ENCODE results near the gene COL19A1. TPM values are rescaled to one million over a fixed set of nuclear protein-coding genes. Genes with fewer than 3 reads are reported as not detected.
A peak's percentile ranks its signal among the peaks of the same experiment; 100 is the strongest.
"Not testable (repeated sequence)": the region's sequence is repeated elsewhere in the genome, so short reads cannot be mapped to it uniquely, and the experiment has no call there.

The COL19A1 gene
- total RNA-seq, result 9.1 TPM

DNA sequence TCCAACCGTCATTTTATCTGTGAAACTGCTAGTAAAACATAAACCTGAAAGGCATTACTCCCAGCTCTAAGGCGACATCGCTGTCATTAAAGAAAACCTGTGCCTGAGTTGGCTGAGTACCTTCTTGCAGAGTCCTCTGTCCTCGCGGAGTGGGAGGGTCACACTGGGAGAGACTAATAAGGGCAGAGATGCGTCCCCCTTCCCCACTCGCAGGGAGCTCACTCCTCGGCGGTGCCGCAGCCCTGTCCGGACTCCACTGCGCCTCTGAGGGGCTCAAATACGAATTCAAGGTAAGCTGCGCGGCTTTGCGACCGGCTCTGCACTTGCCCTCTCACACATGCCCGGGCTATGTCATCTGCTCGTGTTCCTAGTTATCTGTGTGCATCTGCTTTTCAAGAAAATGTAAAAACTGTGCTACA, at the start of gene COL19A1:
Gene COL19A1 (plus strand): TSS at position 206 of the 419 bp plus-strand sequence. CDS start 13,012 bp downstream, outside the sequence.
- Histone ChIP-seq H3K4me1 (ENCODE audit: insufficient read depth, low read length) (peaks cover 3% of the 10 kb centered on the region), H3K4me3 (ENCODE audit: low read length) (peak within 1 kb of the TSS; percentile 21), H3K27me3 (ENCODE audit: insufficient read depth, low read length) (peaks cover 55% of the 10 kb centered on the region), H3K9me3 (ENCODE audit: low read depth, low read length) (no peaks in the 10 kb centered on the region)

DNA sequence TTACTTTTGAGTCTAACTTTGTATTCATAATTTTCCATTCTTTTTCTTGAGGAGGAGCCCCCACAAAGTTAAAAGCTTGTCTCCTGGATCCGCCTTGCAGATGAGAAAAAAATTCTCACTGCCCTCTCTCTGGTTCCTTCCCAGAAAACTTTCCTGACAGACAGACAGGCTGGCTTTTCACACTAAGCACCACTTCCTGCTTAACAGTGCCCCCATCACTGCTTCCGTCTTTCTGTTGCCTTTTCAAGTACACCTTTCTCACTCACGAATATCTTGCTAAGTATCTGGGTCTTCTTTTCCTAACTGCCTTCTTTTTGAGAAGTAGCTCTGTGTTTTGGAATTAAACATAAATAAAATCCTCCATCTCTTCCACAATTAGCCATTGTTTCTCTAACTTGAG, 49.8 kb upstream of the COL19A1 start:
- Histone ChIP-seq H3K4me1 (ENCODE audit: insufficient read depth, low read length) (peaks cover 39% of the 10 kb centered on the region), H3K4me3 (ENCODE audit: low read length) (no peak overlapping the region), H3K9me3 (ENCODE audit: low read depth, low read length) (no peaks in the 10 kb centered on the region), H3K27me3 (ENCODE audit: insufficient read depth, low read length) (no peaks in the 10 kb centered on the region)

DNA sequence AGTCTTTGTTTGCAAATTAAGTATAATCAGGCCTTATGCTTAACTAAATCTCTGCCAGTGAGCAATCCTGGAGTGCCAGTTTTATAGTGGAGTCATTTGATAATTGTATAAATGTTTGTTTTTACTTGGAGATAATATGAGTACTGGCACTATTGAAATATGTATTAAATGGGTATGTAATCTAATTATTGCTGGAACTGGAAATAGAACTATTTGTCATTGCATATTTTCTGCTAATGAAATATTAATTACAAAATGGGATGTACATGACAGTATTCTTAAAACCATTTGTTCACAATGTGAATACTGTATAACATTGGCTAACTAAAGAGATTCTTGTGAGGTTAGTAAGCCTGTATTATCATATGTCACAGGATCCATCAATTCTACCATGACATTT, 49.0 kb upstream of the COL19A1 start:
- H3K27me3 ChIP-seq (ENCODE audit: insufficient read depth, low read length), result no peaks in the 10 kb centered on the region
- no peak overlapping the region for H3K4me3 ChIP-seq (ENCODE audit: low read length)
- peaks cover 33% of the 10 kb centered on the region for H3K4me1 ChIP-seq (ENCODE audit: insufficient read depth, low read length)
- H3K9me3 ChIP-seq (ENCODE audit: low read depth, low read length), result no peaks in the 10 kb centered on the region

DNA sequence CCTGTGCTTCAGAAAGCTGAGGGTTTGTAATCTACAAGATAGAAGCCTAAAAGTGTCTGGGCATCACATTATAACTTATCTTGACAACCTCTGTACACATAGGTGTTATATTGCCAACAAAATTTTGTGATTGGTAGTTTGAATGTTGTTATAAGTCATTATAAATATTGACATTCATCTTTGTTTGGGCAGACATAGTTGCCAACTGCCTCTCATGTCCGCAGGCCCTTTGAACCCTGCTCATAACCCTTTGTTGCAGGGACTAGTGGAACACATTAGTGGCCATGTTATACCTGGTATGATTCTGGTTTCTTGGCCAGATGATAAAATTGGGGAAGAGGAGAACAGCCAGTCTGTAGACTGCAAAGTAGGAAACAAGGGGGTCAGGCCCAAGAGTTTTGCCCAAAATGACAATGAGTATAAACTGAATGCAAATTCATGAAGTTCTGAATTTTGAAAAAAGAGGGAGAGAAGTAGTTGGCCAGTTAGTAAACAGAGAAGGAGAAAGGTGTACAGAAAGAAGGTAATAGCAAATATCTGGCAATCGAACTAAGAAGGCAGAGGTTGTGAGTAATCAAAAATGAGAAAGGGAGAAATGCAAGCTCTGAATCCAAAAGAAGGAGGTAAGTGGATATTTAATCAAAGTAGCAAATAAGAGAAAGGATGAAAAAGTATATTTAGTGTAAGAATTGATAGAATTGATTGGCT, 48.0 kb upstream of the COL19A1 start:
- Histone ChIP-seq H3K27me3 (ENCODE audit: insufficient read depth, low read length) (no peaks in the 10 kb centered on the region), H3K9me3 (ENCODE audit: low read depth, low read length) (no peaks in the 10 kb centered on the region), H3K4me1 (ENCODE audit: insufficient read depth, low read length) (peaks cover 23% of the 10 kb centered on the region), H3K4me3 (ENCODE audit: low read length) (no peak overlapping the region)

DNA sequence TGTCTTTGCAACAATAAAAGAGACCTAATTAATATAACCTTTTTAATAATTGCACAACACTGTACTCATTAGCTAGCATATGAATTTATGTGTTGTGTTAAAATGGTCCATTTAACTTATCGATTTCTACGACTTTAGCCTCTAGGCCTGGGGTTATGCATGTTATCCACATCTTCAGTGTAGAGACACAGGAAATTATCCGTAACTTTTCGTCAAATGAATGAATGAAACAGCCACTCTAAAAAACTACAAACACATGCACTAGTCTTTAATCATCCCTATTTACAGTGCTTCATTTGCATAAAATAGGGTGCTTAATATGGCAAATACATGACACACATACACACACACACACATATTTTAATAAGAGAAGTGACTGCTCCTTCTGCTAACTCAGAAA, 47.2 kb upstream of the COL19A1 start:
- no peaks in the 10 kb centered on the region for H3K27me3 ChIP-seq (ENCODE audit: insufficient read depth, low read length)
- peaks cover 17% of the 10 kb centered on the region for H3K4me1 ChIP-seq (ENCODE audit: insufficient read depth, low read length)
- H3K9me3 ChIP-seq (ENCODE audit: low read depth, low read length), result no peaks in the 10 kb centered on the region
- no peak overlapping the region for H3K4me3 ChIP-seq (ENCODE audit: low read length)

DNA sequence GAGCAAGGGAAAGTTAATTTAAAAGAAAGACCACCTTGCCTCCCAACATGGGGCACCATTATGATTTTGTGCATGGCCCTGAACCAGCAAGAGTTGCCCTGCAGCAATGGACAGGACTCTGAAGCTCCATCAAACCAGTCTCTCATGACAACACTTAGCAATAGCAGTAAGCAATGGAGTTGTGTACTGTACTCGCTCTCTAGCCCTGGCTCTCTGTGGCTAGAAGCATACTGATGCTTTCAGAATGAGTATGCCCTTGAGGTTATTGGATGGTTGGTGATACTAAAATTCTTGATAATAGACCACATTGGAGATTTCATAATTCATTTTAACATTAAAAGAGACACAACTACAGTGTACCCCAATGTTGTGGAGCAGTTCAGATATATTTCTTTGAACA, 46.3 kb upstream of the COL19A1 start:
- no peaks in the 10 kb centered on the region for H3K9me3 ChIP-seq (ENCODE audit: low read depth, low read length)
- H3K27me3 ChIP-seq (ENCODE audit: insufficient read depth, low read length), result no peaks in the 10 kb centered on the region
- peaks cover 12% of the 10 kb centered on the region for H3K4me1 ChIP-seq (ENCODE audit: insufficient read depth, low read length)
- no peak overlapping the region for H3K4me3 ChIP-seq (ENCODE audit: low read length)

DNA sequence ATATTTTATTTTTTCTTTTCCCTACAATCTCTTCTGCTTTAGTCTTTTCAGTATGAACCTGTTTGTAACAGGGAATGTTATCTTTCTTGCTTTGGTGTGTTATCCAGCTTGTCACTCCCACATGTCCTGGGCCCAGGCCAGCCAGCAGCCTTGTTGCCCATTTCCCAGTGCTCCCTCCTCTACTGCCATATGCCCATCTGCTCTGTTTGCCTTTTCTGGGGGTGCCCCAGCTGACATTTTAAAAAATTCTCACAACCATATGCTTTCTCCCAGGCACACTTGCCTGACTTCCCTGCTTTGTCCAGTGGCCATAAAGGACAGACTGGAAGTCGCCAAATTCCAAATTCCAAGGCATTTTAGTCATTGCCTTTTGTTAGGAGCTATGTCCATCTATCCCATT, 45.9 kb upstream of the COL19A1 start:
- Histone ChIP-seq H3K9me3 (ENCODE audit: low read depth, low read length) (no peaks in the 10 kb centered on the region), H3K4me1 (ENCODE audit: insufficient read depth, low read length) (peaks cover 11% of the 10 kb centered on the region), H3K4me3 (ENCODE audit: low read length) (no peak overlapping the region), H3K27me3 (ENCODE audit: insufficient read depth, low read length) (no peaks in the 10 kb centered on the region)

DNA sequence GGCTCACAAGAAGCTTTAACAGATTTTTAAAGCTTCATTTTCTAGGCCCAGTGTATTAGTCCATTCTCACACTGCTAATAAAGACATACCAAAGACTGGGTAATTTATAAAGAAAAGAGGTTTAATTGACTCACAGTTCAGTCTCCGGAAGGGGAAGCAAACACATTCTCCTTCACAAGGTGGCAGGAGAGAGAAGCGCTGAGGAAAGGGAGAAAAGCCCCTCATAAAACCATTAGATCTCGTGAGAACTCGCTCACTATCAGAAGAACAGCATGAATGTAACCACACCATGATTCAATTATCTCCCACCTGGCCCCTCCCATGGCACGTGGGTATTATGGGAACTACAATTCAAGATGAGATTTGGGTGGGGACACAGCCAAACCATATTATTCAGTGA, 42.0 kb upstream of the COL19A1 start:
- H3K27me3 ChIP-seq (ENCODE audit: insufficient read depth, low read length); H3K4me3 ChIP-seq (ENCODE audit: low read length); H3K4me1 ChIP-seq (ENCODE audit: insufficient read depth, low read length); H3K9me3 ChIP-seq (ENCODE audit: low read depth, low read length): not testable (repeated sequence)

DNA sequence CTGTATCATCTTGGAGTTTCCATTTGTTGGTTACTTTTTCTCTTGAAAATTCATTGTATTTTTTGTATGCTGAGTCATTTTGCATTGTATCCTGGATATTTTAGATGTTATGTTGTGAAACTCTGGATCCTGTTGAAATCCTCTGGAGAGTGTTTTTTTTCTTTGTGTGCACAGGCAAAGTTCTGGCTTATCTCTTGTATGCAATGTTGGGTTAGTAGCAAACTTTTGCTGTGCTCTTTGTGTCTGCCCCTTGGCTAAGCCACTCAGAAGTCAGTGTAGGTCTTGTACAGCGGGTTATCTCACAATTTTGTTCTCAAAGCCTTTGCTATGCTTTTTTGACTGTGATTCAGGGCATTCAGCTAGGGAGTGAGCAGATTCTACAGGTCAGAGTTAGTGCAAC, 40.5 kb upstream of the COL19A1 start:
- Histone ChIP-seq H3K4me3 (ENCODE audit: low read length) (no peak overlapping the region), H3K4me1 (ENCODE audit: insufficient read depth, low read length) (no peaks in the 10 kb centered on the region), H3K27me3 (ENCODE audit: insufficient read depth, low read length) (no peaks in the 10 kb centered on the region), H3K9me3 (ENCODE audit: low read depth, low read length) (no peaks in the 10 kb centered on the region)

DNA sequence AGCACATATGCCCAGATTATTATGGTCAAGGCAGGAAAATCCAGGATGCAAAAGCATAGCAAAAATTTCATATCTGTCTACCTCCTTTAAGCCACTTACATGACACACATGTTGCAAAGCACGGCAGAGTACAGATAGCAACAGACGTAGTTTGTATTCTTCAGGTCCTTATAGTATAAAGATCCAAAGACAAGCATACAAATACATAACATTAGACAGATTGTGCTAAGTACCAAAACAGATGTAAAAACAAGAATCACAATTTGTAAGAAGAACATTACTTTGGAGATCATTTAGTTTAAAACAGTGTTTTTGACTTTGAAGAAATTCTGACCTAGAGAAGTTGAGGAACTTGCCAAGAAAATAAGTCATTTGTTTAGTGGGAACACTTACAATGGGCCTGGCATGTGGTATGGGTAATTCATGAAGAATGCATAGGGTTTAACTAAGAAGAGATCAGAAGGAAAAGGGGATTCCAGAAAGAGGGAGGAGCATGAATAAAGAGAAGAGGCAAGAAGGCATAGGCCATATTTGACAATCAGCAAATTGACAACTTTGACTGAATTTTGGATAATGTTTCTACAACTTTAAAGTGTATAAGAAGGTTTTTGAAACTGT, 39.0 kb upstream of the COL19A1 start:
- Histone ChIP-seq H3K27me3 (ENCODE audit: insufficient read depth, low read length) (no peaks in the 10 kb centered on the region), H3K9me3 (ENCODE audit: low read depth, low read length) (no peaks in the 10 kb centered on the region), H3K4me3 (ENCODE audit: low read length) (no peak overlapping the region), H3K4me1 (ENCODE audit: insufficient read depth, low read length) (no peaks in the 10 kb centered on the region)

DNA sequence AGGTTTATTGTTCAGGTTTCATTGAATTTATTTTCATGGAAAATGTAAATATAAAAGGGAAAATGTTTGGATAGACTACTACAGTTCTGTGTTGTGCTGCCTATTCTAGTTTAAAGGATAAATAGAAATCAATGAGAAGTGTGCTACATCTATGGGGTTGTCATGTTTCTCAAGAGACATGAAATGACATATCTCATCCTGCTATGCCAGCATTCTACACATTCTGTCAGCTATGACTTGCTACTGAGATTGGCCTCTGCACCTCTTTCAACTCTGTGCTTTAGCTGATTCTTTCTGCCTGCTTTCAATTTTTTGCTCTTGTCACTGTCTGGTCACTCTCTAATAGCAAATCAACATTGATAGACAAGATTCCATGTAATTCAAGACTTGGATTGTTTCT, 33.8 kb upstream of the COL19A1 start:
- Histone ChIP-seq H3K4me3 (ENCODE audit: low read length) (no peak overlapping the region), H3K9me3 (ENCODE audit: low read depth, low read length) (no peaks in the 10 kb centered on the region), H3K27me3 (ENCODE audit: insufficient read depth, low read length) (no peaks in the 10 kb centered on the region), H3K4me1 (ENCODE audit: insufficient read depth, low read length) (peaks cover 4% of the 10 kb centered on the region)

DNA sequence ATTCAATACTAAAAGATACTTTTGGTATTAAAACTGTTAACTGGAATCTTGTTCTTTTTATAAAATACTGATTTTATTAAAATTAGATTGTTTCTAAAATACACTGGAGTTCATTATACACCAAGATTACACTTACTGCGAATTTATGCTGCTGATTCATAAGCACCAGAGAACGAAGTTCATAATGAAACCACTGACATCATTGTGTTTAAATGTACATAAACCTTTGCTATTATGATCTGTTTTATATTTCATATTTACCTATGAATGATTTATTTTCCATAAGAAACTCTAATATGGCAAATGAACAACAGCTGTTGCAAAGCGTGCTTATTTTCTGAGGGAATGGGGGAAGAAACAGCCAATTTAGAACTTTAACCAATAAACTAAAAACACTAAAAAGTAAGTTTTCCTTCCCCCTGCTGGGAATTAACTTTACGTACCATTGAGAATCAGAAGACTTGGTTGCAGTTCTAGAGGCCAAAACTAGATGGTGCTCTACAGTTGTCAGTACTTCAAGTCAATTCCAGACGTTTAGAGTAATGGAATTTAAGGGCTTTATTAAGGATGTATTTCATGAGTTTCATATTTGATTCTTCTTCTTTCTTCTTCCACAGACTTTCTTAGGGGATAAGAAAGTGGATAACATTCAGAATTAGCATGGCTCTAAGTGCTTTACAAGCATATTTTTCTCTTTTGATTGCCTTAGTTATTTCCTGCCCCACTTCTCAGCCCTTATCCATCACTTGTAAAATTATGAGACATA, 30.8 kb upstream of the COL19A1 start:
- Histone ChIP-seq H3K4me1 (ENCODE audit: insufficient read depth, low read length) (peaks cover 5% of the 10 kb centered on the region), H3K4me3 (ENCODE audit: low read length) (no peak overlapping the region), H3K27me3 (ENCODE audit: insufficient read depth, low read length) (no peaks in the 10 kb centered on the region), H3K9me3 (ENCODE audit: low read depth, low read length) (no peaks in the 10 kb centered on the region)

DNA sequence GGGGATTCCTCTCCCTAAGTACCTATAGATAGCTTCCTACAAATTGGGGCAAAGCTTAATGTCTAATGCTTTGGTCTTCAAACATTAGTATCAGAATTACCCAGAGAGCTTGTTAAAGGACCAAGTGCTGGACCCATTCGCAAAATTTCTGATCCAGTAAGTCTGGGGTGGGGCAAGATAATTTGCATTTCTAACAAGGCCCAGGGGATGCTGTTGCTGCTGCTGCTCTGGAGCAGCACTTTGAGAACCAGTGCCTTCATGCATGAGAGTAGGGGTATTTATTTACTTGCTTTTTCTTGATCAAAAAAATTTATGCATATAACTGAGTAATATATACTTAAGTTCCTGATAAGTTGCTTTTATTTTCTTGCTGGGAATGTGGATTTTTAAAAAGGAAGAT, 24.5 kb upstream of the COL19A1 start:
- no peaks in the 10 kb centered on the region for H3K9me3 ChIP-seq (ENCODE audit: low read depth, low read length)
- H3K27me3 ChIP-seq (ENCODE audit: insufficient read depth, low read length), result peaks cover 5% of the 10 kb centered on the region

DNA sequence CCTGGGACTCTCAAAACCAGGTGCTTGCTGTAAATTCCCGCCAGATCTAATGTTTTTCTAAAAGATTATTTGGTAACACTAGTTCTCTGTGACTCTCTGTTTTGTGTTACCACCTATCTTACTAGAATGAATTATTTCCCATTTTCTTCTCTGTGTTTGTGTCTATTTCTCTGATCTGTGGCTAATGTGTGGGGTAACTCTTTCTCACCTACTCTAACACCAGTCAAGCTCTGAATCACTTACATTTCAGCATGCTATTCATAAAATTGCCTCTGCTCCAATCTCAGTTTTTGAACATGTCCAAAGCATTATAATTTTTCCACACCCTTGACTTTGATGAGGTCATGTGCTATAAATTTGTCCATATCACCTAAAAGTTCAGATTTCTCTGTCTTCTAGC, 23.2 kb upstream of the COL19A1 start:
- Histone ChIP-seq H3K4me3 (ENCODE audit: low read length) (no peak overlapping the region), H3K4me1 (ENCODE audit: insufficient read depth, low read length) (no peaks in the 10 kb centered on the region), H3K27me3 (ENCODE audit: insufficient read depth, low read length) (peaks cover 5% of the 10 kb centered on the region), H3K9me3 (ENCODE audit: low read depth, low read length) (no peaks in the 10 kb centered on the region)

More for the DNA sequence above, 24.5 kb upstream of the COL19A1 start:
- Histone ChIP-seq H3K4me3 (ENCODE audit: low read length) (no peak overlapping the region), H3K4me1 (ENCODE audit: insufficient read depth, low read length) (peaks cover 5% of the 10 kb centered on the region)

DNA sequence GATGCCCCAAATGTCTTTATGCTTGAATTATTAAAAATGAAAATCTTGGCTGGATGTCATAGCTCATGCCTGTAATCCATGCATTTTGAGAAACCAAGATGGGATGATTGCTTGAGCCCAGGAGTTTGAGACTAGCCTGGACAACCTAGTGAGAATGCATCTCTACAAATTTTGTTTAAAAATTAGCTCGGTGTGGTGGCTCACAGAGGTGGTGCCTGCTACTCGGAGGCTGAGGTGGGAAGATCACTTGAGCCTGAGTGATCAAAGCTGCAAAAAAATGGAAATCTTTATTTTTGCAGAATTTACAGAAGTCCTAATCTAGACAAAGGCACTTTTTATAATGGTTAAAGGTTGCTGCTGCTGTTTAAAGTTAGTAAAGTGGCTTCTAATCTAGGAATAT, 20.0 kb upstream of the COL19A1 start:
- Histone ChIP-seq H3K4me1 (ENCODE audit: insufficient read depth, low read length) (no peaks in the 10 kb centered on the region), H3K4me3 (ENCODE audit: low read length) (no peak overlapping the region), H3K9me3 (ENCODE audit: low read depth, low read length) (no peaks in the 10 kb centered on the region), H3K27me3 (ENCODE audit: insufficient read depth, low read length) (peaks cover 5% of the 10 kb centered on the region)

Data from mononuclear cell (primary cell).